Suprapubic skin (tissue), 4 donors: ENCODE measurements around the gene ABTB1.

Experiments
- EP300 ChIP-seq: sonication (generic); formaldehyde crosslinking; IDR thresholded peaks from one replicate; pipeline ENCODE4 v1.6.1; 2017; ENCODE audit warnings: antibody characterized with exemption
- POLR2AphosphoS5 ChIP-seq, 3 donors: sonication (generic); formaldehyde crosslinking; IDR thresholded peaks; one replicate each; pipeline ENCODE4 v1.6.1; 2017; ENCODE audit warnings: antibody characterized with exemption in 3 of 3
- TF ChIP-seq, protein P1 (sequence below), 2 donors: fragments of 200-600 bp in 1 of 2; fragments of 450-650 bp in 1 of 2; sonication (generic) in 1 of 2; IDR thresholded peaks; one replicate each; pipeline ENCODE4 v1.5.1; 2016 to 2019; ENCODE audit warnings: antibody characterized with exemption in 2 of 2, mild to moderate bottlenecking in 1 of 2, moderate library complexity in 1 of 2

DNA sequence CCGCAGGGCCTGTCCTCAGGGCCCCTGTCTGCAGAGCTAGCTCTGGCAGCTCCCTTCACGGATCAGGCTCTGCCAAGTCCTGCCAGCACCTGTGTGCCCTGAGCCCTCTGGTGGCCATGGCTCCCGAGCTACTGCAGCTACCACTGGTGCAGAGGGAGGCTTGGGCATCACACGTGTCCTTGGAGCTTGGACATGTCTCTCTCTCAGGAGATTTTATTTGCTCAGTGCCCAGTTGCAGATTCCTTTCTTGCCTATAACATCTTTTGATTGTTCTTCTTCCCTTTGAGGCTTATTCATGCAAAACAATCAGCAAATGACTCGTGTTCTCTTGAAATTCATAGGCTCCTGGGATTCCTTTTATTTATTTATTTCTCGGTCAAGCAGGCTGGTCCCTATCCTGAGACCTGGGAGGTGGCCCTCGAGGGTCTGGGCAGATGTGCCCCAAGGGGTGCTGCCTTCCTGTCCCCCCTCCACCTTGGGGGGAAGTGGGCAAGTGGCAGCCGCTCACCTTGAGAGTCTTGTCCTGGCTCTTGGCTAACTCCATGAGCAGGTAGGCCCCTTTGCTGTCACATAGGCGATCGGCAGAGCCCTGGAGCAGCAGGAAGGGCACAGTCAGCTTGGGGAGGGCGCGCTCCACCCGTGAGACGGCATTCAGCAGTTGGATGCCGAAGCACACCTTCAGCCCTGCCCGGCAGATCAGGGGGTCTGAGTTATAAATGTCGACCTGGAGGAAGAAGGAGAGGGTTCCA, 21.9 kb downstream of the ABTB1 start:
- TF ChIP-seq, protein P1, sequence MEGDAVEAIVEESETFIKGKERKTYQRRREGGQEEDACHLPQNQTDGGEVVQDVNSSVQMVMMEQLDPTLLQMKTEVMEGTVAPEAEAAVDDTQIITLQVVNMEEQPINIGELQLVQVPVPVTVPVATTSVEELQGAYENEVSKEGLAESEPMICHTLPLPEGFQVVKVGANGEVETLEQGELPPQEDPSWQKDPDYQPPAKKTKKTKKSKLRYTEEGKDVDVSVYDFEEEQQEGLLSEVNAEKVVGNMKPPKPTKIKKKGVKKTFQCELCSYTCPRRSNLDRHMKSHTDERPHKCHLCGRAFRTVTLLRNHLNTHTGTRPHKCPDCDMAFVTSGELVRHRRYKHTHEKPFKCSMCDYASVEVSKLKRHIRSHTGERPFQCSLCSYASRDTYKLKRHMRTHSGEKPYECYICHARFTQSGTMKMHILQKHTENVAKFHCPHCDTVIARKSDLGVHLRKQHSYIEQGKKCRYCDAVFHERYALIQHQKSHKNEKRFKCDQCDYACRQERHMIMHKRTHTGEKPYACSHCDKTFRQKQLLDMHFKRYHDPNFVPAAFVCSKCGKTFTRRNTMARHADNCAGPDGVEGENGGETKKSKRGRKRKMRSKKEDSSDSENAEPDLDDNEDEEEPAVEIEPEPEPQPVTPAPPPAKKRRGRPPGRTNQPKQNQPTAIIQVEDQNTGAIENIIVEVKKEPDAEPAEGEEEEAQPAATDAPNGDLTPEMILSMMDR (IDR thresholded peaks at IDR 0.05), result peak in 1 of 2 donors; percentile 32
- TF ChIP-seq EP300 (no peak), POLR2AphosphoS5 (IDR thresholded peaks at IDR 0.05) (no peak)
